HL-60 (cell line): ENCODE measurements around the gene FBL.
A peak's percentile ranks its signal among the peaks of the same experiment; 100 is the strongest.

ENCODE experiments used
- DNase-seq, 2 experiments: peaks; one replicate each; pipeline ENCODE4 v3.0.0-alpha.2; 2010 to 2020; ENCODE audit warnings: low read depth in 1 of 2, low spot score in 1 of 2
- H3K27ac ChIP-seq: fragments of 250-450 bp; sonication (Bioruptor Pico); replicated peaks from 2 replicates; pipeline ENCODE4 v1.5.1; 2020; ENCODE audit warnings: mild to moderate bottlenecking, moderate library complexity
- H3K27me3 ChIP-seq: fragments of 250-450 bp; sonication (Bioruptor Pico); 2 replicates; pipeline ENCODE4 v1.5.1; 2021; ENCODE audit warnings: mild to moderate bottlenecking, moderate library complexity; ENCODE audit not compliant: insufficient read depth, poor library complexity, severe bottlenecking
- H3K4me3 ChIP-seq: replicated peaks from 2 replicates; pipeline ENCODE4 v1.5.1; 2011; ENCODE audit warnings: mild to moderate bottlenecking, control low read depth, low read length; ENCODE audit not compliant: insufficient read depth
- CTCF ChIP-seq: IDR thresholded peaks from one replicate; pipeline ENCODE4 v1.5.1; 2011; ENCODE audit warnings: low read length, control low read depth, inconsistent platforms; ENCODE audit not compliant: insufficient read depth
- GABPA ChIP-seq: IDR thresholded peaks from 2 replicates; pipeline ENCODE4 v1.6.1; 2012; ENCODE audit warnings: low read depth
- POLR2AphosphoS5 ChIP-seq: IDR thresholded peaks from 2 replicates; pipeline ENCODE4 v1.6.1; 2012; ENCODE audit warnings: low read depth
- SPI1 ChIP-seq: IDR thresholded peaks from 2 replicates; pipeline ENCODE4 v1.6.1; 2012; ENCODE audit warnings: low read depth, mild to moderate bottlenecking, borderline replicate concordance
- TF ChIP-seq, protein P1 (sequence below): IDR thresholded peaks from 2 replicates; pipeline ENCODE4 v1.6.1; 2012; ENCODE audit warnings: low read depth; ENCODE audit not compliant: insufficient replicate concordance

Gene FBL

DNA sequence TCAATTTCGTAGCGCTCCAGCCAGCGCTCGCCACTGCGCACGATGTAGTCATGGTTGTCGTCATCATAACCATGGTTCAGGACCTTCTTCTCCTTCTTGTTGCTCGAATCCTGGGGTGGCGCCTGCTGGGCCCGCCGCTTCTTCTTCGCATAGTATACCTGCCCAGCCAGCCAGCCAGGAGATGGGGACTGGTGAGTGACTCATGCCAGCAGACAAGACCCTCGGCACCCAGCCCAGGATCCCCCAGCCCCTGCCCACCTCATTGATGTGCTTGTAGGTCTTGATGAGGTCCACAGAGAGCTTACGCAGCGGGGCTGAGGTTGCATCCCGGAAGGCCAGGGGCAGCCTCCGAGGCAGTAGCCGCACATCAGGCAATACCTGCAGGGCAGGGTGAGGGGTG lies 15.8 kb downstream of the FBL start:
- H3K4me3 ChIP-seq, result no peak overlapping the region

DNA sequence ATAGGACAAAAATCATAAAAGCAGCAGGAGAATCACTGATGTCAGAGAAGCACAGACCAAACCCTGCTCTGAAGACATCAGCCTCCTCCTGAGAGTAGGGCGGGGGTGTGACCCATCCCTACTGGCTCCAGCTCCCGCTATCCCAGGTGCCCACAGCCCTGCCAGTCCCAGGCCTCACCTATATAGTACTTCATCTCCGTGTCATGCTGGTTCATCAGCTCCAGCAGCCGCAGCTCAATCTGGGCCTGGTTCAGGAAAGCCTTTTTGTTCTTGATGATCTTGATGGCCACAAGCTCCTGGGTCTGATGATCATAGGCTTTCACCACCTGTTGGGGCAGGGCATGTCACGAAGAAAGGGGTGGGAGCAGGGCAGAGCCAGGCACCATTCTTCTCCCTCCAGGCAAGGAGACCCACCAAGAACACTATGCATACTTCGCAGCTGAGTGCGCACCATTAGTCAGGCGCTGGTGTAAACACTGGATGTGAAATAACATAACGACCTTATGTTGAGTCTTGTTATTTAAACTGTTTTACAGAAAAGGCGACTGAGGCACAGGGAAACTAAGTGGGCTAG lies 16.4 kb downstream of the FBL start:
- Histone ChIP-seq H3K27me3 (no peaks in the 10 kb centered on the region), H3K27ac (no peak overlapping the region), H3K4me3 (no peak overlapping the region)
- no peak for TF ChIP-seq SPI1
- TF ChIP-seq, protein P1, sequence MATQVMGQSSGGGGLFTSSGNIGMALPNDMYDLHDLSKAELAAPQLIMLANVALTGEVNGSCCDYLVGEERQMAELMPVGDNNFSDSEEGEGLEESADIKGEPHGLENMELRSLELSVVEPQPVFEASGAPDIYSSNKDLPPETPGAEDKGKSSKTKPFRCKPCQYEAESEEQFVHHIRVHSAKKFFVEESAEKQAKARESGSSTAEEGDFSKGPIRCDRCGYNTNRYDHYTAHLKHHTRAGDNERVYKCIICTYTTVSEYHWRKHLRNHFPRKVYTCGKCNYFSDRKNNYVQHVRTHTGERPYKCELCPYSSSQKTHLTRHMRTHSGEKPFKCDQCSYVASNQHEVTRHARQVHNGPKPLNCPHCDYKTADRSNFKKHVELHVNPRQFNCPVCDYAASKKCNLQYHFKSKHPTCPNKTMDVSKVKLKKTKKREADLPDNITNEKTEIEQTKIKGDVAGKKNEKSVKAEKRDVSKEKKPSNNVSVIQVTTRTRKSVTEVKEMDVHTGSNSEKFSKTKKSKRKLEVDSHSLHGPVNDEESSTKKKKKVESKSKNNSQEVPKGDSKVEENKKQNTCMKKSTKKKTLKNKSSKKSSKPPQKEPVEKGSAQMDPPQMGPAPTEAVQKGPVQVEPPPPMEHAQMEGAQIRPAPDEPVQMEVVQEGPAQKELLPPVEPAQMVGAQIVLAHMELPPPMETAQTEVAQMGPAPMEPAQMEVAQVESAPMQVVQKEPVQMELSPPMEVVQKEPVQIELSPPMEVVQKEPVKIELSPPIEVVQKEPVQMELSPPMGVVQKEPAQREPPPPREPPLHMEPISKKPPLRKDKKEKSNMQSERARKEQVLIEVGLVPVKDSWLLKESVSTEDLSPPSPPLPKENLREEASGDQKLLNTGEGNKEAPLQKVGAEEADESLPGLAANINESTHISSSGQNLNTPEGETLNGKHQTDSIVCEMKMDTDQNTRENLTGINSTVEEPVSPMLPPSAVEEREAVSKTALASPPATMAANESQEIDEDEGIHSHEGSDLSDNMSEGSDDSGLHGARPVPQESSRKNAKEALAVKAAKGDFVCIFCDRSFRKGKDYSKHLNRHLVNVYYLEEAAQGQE, result no peak
- TF ChIP-seq POLR2AphosphoS5, result no peak
- no peak for TF ChIP-seq CTCF
- DNase-seq, result no peak

More for the DNA sequence above, 15.8 kb downstream of the FBL start:
- no peaks in the 10 kb centered on the region for H3K27me3 ChIP-seq
- DNase-seq, result no peak
- H3K27ac ChIP-seq, result no peak overlapping the region
- TF ChIP-seq GABPA (no peak), CTCF (no peak), POLR2AphosphoS5 (no peak), SPI1 (no peak)
- TF ChIP-seq, protein P1, result no peak

- DNase-seq, result no peak
- TF ChIP-seq SPI1 (peak; percentile 77), CTCF (no peak)
- H3K27me3 ChIP-seq, result no peaks in the 10 kb centered on the region
- H3K27ac ChIP-seq, result no peak overlapping the region
- no peak overlapping the region for H3K4me3 ChIP-seq
Observed at GRCh38 chr19:39828654-39829032, 17.5 kb downstream of the FBL start.

- Histone ChIP-seq H3K27me3 (no peaks in the 10 kb centered on the region), H3K27ac (no peak overlapping the region), H3K4me3 (no peak overlapping the region)
- TF ChIP-seq POLR2AphosphoS5 (no peak), SPI1 (no peak), GABPA (no peak)
- DNase-seq, result no peak
Observed at GRCh38 chr19:39828015-39828653, 18.0 kb downstream of the FBL start.
